ENCODE measurements around the gene SLC26A9.

Gene SLC26A9, protein sequence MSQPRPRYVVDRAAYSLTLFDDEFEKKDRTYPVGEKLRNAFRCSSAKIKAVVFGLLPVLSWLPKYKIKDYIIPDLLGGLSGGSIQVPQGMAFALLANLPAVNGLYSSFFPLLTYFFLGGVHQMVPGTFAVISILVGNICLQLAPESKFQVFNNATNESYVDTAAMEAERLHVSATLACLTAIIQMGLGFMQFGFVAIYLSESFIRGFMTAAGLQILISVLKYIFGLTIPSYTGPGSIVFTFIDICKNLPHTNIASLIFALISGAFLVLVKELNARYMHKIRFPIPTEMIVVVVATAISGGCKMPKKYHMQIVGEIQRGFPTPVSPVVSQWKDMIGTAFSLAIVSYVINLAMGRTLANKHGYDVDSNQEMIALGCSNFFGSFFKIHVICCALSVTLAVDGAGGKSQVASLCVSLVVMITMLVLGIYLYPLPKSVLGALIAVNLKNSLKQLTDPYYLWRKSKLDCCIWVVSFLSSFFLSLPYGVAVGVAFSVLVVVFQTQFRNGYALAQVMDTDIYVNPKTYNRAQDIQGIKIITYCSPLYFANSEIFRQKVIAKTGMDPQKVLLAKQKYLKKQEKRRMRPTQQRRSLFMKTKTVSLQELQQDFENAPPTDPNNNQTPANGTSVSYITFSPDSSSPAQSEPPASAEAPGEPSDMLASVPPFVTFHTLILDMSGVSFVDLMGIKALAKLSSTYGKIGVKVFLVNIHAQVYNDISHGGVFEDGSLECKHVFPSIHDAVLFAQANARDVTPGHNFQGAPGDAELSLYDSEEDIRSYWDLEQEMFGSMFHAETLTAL

DNA sequence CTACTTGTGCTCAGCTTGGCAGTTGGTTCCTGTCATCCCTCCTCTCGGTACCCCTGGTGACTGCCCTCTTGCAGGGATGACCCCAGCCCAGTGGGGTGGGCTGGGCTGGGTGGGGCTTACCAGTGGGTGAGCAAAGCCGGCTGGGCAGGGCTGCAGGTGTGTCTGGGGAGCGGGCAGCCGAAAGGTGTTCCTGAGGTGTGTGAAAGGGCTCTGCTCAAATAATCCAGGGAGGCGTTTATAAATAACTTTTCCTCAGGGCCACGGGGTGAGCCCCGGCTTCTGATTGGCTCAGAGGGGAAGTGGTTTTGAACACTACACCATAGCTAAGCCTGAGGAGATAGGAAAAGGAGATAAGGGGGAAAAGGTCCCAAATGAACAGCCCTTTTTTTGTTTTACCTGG, at the start of gene SLC26A9:
Gene SLC26A9 (minus strand): TSS at position 212 of the 400 bp plus-strand sequence. CDS start 7,636 bp downstream, outside the sequence.
- Mint-ChIP-seq H3K4me1 (ENCODE audit: low read depth) (no peaks in the 10 kb centered on the region), H3K9me3 (no peaks in the 10 kb centered on the region), H3K4me3 (no peak within 1 kb of the TSS), H3K36me3 (ENCODE audit: low read depth) (no peaks in the 10 kb centered on the region), H3K27me3 (ENCODE audit: low read depth) (peaks cover 44% of the 10 kb centered on the region), H3K27ac (no peak within 1 kb of the TSS)

DNA sequence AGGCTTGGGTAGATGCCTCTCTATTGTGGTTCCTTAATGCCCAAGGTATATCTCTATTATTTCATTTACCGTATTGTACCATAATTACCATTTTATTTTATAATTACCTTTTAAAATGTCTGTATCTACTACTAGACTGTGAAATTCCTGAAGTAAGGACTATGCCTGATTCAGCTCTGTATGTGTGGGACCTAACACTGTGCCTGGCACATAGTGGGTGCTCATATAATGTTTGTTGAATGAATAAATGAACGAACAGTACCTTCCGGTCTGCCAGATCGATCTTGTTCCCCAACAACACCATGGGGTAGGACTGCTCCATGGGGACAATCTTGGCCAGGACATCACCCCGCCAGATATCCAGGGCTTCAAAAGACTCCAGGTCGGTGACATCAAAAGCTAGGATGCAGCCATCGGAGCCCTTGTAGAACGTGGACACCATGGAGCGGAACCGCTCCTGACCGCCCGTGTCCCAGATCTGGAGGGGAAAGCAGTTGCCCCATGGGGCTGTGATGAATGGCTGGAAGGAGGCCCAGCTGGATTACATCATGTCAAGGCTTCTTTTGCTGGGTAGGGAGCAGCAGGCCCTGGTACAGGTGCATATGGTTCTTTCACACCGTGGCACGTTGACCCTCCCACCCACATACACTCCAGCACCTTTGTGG, 49.1 kb upstream of the SLC26A9 start:
- no peaks in the 10 kb centered on the region for H3K36me3 Mint-ChIP-seq (ENCODE audit: low read depth)

DNA sequence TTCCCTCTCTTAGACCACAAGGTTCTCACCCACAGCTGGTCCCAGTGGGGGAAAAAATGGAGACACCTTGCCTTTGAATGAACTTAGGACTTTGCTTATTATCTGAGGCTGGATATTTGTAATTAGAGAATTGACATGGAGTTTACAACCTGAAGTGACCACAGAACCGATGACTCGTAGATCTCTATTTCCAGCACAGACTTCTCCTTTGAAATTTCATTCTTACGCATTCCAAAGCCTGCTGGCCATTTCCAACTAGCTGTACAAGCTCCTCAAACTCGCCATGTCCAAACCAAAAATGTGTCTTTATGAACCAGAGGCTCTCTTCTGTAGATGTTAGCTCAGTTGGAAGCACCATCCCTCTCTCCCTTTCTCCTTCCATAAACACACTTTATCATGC, 48.0 kb upstream of the SLC26A9 start:
- H3K36me3 Mint-ChIP-seq (ENCODE audit: low read depth) = no peaks in the 10 kb centered on the region
- H3K4me1 Mint-ChIP-seq (ENCODE audit: low read depth) = no peaks in the 10 kb centered on the region
- H3K27me3 Mint-ChIP-seq (ENCODE audit: low read depth) = peaks cover 14% of the 10 kb centered on the region
- no peaks in the 10 kb centered on the region for H3K9me3 Mint-ChIP-seq
- H3K27ac Mint-ChIP-seq = no peak overlapping the region
- no peak overlapping the region for H3K4me3 Mint-ChIP-seq

More for the DNA sequence above, 49.1 kb upstream of the SLC26A9 start:
- Mint-ChIP-seq H3K27me3 (ENCODE audit: low read depth) (peaks cover 17% of the 10 kb centered on the region), H3K4me1 (ENCODE audit: low read depth) (no peaks in the 10 kb centered on the region), H3K9me3 (no peaks in the 10 kb centered on the region), H3K4me3 (no peak overlapping the region), H3K27ac (no peak overlapping the region)

DNA sequence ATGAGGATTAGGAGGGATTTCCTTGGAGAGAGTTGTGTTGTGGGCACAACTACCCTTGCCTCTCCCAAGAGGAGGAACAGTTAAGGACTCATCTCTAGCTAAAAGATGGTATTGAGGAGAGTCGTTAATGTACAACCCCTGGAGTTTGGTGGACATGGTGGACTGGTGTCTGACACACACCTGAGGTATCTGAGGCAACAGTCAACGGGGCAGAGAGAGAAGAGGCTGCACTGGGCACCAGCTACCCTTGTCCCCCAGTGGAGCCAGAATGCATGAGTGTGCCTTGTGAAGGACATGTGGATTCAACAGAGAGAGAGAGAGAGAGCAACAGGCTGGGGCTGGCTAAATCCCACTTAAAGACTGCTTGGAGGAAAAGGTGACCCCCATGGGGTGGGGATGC, 47.0 kb upstream of the SLC26A9 start:
- H3K36me3 Mint-ChIP-seq (ENCODE audit: low read depth) = no peaks in the 10 kb centered on the region
- H3K27me3 Mint-ChIP-seq (ENCODE audit: low read depth) = peaks cover 14% of the 10 kb centered on the region
- no peak overlapping the region for H3K27ac Mint-ChIP-seq
- H3K4me3 Mint-ChIP-seq = no peak overlapping the region
- no peaks in the 10 kb centered on the region for H3K4me1 Mint-ChIP-seq (ENCODE audit: low read depth)
- no peaks in the 10 kb centered on the region for H3K9me3 Mint-ChIP-seq

DNA sequence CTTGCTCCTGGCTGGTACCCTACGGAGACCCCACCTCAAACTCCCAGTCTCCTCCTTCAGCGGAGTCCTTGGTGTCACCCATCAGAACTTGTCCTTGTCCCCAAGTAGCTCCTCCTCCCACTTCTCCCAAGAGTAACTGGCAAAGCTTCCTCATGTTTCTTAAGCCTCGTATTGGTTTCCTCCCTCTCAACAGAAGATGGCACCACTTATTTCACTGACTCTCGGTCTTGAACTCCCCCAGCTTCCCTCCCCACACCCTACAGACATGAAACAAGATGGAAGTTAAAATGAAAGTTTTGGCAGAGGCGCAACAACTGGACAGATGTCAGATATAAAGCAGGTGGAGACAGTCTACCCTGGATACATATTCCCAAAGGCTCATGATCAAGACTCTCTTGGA, 46.5 kb upstream of the SLC26A9 start:
- no peaks in the 10 kb centered on the region for H3K4me1 Mint-ChIP-seq (ENCODE audit: low read depth)
- no peak overlapping the region for H3K4me3 Mint-ChIP-seq
- no peaks in the 10 kb centered on the region for H3K36me3 Mint-ChIP-seq (ENCODE audit: low read depth)
- H3K9me3 Mint-ChIP-seq = no peaks in the 10 kb centered on the region
- no peak overlapping the region for H3K27ac Mint-ChIP-seq
- peaks cover 14% of the 10 kb centered on the region for H3K27me3 Mint-ChIP-seq (ENCODE audit: low read depth)

DNA sequence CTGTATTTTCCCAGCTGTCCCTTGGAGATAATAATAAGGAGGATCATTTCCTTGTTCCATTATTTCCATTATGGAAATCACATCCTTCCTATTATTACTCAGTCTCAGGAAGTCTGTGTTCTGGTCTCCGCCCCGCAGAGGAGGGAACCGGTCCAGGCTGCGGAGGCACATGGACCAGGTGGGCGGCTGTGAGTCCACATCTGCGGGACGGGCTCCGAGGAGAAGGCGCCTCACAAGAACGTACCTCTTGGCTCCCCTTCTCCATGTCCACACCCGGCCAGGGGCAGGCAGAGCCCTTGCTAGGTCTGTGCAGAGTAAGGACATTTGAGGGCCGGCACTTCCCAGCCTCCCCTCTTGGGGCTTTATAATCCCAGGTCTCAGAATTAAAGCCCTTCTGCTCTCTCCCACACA, 45.3 kb upstream of the SLC26A9 start:
- Mint-ChIP-seq H3K27me3 (ENCODE audit: low read depth) (peaks cover 13% of the 10 kb centered on the region), H3K4me3 (no peak overlapping the region), H3K36me3 (ENCODE audit: low read depth) (no peaks in the 10 kb centered on the region), H3K27ac (no peak overlapping the region), H3K9me3 (no peaks in the 10 kb centered on the region), H3K4me1 (ENCODE audit: low read depth) (no peaks in the 10 kb centered on the region)

DNA sequence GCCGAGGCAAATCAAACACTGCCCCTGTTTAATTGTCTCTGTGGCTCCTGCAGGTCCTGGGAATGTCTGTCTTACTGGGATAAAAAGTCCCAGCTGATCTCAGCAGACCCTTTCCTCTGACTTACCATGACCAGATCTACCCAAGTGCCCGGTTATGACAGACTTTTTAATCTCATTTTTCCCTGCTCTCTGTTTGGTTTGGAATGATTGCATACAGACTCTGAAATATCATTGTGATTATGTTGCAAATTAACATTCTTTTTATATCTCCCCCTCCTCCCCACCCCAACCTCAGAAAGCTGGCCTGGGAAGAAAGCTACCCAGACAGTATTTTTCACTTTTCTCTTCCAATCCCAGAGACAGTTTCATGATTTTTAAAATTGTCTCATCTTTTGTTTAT, 43.6 kb upstream of the SLC26A9 start:
- Mint-ChIP-seq H3K27me3 (ENCODE audit: low read depth) (peaks cover 14% of the 10 kb centered on the region), H3K36me3 (ENCODE audit: low read depth) (no peaks in the 10 kb centered on the region), H3K27ac (no peak overlapping the region), H3K4me3 (no peak overlapping the region), H3K9me3 (peaks cover 5% of the 10 kb centered on the region), H3K4me1 (ENCODE audit: low read depth) (no peaks in the 10 kb centered on the region)

DNA sequence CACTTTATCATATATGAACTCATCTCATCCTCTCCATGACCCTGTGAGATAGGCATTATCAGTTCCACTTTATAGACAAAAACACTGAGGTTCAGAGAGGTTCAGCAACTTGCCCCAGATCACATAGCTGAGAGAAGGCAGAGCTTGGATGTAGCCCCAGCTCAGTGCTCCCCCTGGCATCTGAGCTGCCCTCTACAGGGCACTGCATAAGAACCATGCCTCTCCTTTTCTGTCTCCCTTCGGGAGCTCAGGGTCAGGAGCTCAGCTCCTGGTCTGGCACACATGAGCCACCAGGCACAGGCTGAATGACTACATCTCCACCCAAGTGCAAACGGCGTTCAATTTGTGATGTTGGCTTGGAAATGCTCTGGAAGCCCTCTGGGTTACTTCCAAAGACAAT, 43.0 kb upstream of the SLC26A9 start:
- H3K27me3 Mint-ChIP-seq (ENCODE audit: low read depth) = peaks cover 11% of the 10 kb centered on the region
- H3K4me3 Mint-ChIP-seq = no peak overlapping the region
- H3K27ac Mint-ChIP-seq = no peak overlapping the region
- H3K9me3 Mint-ChIP-seq = peaks cover 7% of the 10 kb centered on the region
- H3K4me1 Mint-ChIP-seq (ENCODE audit: low read depth) = no peaks in the 10 kb centered on the region
- no peaks in the 10 kb centered on the region for H3K36me3 Mint-ChIP-seq (ENCODE audit: low read depth)

DNA sequence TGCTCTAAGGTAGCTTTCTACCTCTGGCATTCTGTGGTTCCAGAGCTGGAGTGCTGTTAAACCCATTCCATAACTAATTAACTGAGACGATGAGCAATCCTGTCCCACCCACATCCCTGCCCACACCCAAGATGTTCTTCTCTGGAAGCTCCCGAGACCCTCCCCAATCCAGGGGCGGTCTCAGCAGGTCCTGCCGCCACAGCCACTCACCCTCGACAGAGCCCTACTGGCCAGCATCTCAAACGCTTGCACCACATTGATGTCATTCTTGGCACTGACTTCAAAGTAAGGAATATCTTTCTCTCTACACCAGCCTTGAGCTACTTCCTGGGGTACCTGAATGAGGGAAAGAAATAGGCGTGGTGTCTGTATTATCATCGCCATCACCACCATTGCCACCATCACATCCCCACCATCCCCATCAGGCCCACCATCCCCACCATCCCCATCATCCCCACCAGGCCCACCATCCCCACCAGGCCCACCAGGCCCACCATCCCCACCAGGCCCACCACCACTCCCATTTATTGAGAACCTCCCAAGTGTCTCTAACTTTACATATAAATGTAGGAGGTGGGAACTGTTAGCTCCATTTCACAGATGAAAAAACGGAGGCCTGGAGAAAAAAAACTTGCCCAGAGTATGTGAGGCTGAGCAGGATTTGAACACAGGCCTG, 42.2 kb upstream of the SLC26A9 start:
- Mint-ChIP-seq H3K27me3 (ENCODE audit: low read depth) (peaks cover 11% of the 10 kb centered on the region), H3K27ac (no peak overlapping the region), H3K36me3 (ENCODE audit: low read depth) (no peaks in the 10 kb centered on the region), H3K4me1 (ENCODE audit: low read depth) (no peaks in the 10 kb centered on the region), H3K9me3 (peaks cover 7% of the 10 kb centered on the region), H3K4me3 (no peak overlapping the region)

DNA sequence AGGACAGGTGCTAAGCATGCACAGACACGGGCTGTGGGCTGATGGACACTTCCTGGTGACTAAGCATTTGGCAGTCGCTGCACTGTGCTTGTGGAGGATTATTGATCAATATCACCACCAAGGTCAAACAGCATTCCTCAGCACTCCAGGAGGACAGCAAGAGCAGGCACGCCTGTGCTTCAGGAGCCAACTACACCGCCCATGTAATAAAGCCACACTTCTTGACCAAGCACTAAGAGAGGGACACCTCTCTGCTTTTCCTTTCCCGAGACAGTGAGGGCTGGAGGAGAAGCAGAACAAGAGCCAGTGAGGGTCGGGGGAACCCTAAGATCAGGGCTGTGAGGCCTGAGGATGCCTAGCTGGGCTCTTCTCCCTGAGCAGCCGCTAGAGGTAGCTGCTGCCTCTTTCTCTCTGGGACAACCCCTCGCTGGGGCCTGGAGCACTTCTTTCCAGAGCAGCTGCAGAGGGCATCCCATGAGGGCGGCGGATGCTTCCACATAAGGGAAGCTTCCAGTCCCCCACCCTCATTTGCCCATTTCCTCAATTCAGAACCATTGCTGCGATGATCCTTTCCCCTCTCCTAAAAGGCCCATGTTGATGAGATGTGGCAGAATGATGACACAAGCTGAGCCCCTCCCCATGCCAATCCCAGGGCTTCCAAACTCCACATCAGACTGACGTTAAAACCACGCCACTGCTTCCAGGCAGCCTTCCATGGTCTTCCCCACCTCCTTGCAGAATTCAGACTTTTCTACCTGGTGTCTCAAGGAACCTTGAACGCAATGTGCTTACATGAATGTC, 40.9 kb upstream of the SLC26A9 start:
- no peak overlapping the region for H3K27ac Mint-ChIP-seq
- H3K27me3 Mint-ChIP-seq (ENCODE audit: low read depth) = peaks cover 6% of the 10 kb centered on the region
- peaks cover 7% of the 10 kb centered on the region for H3K9me3 Mint-ChIP-seq
- no peaks in the 10 kb centered on the region for H3K36me3 Mint-ChIP-seq (ENCODE audit: low read depth)
- no peak overlapping the region for H3K4me3 Mint-ChIP-seq
- no peaks in the 10 kb centered on the region for H3K4me1 Mint-ChIP-seq (ENCODE audit: low read depth)

DNA sequence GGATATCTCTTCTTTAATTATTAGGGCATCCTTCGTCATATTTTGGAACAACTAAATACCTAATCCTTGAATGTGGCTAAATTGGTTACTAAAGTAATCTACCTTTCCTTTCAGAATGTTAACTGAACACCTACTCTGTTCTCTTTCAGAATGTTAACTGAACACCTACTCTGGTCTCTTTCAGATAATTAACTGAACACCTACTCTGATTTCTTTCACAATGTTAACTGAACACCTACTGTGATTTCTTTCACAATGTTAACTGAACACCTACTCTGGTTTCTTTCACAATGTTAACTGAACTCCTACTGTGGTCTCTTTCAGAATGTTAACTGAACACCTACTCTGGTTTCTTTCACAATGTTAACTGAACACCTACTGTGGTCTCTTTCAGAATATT, 38.0 kb upstream of the SLC26A9 start:
- Mint-ChIP-seq H3K4me3 (no peak overlapping the region), H3K9me3 (peaks cover 7% of the 10 kb centered on the region)

DNA sequence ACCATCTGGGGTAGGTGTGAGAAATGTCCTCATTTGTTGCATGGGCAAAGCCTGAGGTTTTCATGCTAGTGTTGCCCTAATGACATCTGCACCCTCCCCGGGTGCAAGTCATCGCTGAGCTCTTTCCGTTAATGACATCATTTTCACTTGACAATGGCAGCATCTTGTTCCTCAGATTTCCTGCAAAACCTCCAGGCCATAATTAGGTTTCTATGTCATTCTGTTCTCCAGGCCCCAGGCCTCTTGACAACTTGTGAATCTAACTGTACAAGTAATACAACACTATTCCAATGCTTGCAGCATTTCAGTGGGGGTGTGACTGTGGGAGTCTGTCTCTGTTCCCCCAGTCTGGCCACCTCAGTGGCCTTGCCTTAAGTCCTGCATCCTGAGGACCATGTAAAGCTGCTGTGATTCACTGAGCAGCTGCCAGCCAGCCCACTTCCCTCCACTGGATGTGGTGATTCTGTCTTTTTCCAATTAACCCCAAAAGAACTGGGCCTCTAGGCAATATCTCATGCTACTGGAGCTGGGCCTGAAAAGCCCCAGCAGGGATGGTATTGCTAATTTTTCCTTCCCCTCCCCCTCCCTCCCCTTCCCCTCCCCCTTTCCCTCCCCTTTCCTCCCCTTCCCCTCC, 37.1 kb upstream of the SLC26A9 start:
- no peaks in the 10 kb centered on the region for H3K4me1 Mint-ChIP-seq (ENCODE audit: low read depth)
- peaks cover 7% of the 10 kb centered on the region for H3K9me3 Mint-ChIP-seq
- peaks cover 6% of the 10 kb centered on the region for H3K27me3 Mint-ChIP-seq (ENCODE audit: low read depth)
- no peak overlapping the region for H3K27ac Mint-ChIP-seq
- no peaks in the 10 kb centered on the region for H3K36me3 Mint-ChIP-seq (ENCODE audit: low read depth)
- no peak overlapping the region for H3K4me3 Mint-ChIP-seq

More for the DNA sequence above, 38.0 kb upstream of the SLC26A9 start:
- peaks cover 6% of the 10 kb centered on the region for H3K27me3 Mint-ChIP-seq (ENCODE audit: low read depth)
- no peaks in the 10 kb centered on the region for H3K36me3 Mint-ChIP-seq (ENCODE audit: low read depth)
- no peaks in the 10 kb centered on the region for H3K4me1 Mint-ChIP-seq (ENCODE audit: low read depth)
- no peak overlapping the region for H3K27ac Mint-ChIP-seq

DNA sequence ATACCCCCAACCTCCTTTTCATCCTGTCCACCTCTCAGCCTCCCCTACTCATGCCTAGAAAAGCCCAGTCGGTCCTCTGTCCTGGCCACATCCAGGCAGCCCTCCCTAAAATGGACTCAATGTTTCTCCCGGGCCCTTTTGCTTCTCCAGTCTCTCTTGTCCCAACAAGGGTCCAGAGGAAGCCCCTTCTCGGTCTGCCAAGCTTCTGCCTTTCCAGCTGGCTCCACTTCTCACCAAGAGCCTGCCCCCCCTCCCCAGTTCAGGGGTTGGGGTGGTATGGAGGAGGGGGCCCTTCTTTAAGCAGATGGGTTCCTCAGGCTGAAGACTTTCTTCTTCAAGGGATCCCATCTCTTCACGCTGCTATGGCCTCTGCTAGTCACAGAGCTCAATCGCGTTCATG, 36.0 kb upstream of the SLC26A9 start:
- Mint-ChIP-seq H3K27ac (no peak overlapping the region), H3K4me1 (ENCODE audit: low read depth) (no peaks in the 10 kb centered on the region), H3K9me3 (peaks cover 17% of the 10 kb centered on the region), H3K4me3 (no peak overlapping the region), H3K27me3 (ENCODE audit: low read depth) (peaks cover 6% of the 10 kb centered on the region), H3K36me3 (ENCODE audit: low read depth) (no peaks in the 10 kb centered on the region)
